ENCODE data around the gene DDX27.

The DDX27 gene

DNA sequence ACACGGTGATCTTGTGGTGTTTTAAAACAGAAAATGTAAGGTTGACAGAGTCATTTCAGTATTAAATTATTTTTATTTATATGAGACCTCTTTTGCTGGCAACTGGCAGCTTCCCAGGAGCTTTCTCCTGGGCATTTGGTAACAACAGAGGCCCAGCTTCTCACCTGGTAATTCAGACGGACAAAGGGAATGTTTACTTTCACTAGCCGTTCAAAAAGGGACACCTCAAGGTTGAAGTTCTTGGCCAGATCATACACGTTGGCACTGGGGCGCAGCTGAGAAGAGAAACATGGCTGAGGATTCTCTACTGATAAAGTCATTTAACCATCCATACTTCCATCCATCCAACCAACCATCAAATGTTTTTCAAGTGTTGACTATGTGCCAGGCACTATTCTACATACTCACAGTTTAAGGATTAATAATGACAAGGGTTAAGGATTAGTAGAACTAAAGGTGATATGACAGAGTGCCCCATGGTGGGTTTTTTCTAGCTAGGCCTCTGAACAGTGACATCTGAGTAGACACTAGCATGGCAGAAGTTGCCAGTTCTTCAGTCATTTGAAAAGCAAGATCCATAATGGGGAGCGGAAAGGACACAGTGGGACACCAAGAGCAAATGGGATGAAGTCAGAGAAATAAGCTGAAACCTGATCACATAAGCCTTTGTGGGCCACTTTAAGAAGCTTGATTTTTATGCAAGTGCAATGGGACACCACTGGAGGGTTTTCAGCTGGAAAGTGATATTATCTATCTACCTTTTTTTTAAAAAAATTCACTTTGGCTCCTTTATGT, 33.5 kb downstream of the DDX27 start:
- DNase-seq = no peak

- DNase-seq = no peak
Measured at GRCh38 chr20:49256261-49256660, 37.0 kb downstream of the DDX27 start.

- DNase-seq = no peak
Measured at GRCh38 chr20:49259284-49259683, 40.1 kb downstream of the DDX27 start.

- DNase-seq = no peak
Measured at GRCh38 chr20:49259799-49260198, 40.6 kb downstream of the DDX27 start.

- no peak for DNase-seq
Measured at GRCh38 chr20:49260218-49260617, 41.0 kb downstream of the DDX27 start.

GRCh38 chr20:49261173-49261572, 42.0 kb downstream of the DDX27 start:
- DNase-seq = no peak

DNA sequence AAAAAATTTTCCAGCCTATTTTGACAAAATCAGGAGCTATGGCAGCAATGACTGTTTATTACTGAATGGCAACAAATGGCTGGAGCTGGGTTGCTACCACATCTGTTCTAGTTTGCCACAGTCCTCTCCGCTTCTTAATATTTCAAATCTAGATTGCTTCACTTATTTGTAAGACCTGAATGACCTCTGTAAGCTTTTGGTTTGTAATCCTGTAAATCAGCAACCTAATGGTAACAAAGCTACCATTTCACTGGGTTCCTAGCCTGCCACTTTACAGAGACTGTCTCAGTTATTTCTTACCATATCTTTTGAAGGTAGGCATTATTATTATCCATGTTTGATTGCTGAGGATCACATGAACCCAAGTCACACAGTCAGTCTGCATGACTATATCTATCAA, 43.2 kb downstream of the DDX27 start:
- DNase-seq = no peak

GRCh38 chr20:49267327-49267726, 48.1 kb downstream of the DDX27 start:
- DNase-seq = no peak

DNA sequence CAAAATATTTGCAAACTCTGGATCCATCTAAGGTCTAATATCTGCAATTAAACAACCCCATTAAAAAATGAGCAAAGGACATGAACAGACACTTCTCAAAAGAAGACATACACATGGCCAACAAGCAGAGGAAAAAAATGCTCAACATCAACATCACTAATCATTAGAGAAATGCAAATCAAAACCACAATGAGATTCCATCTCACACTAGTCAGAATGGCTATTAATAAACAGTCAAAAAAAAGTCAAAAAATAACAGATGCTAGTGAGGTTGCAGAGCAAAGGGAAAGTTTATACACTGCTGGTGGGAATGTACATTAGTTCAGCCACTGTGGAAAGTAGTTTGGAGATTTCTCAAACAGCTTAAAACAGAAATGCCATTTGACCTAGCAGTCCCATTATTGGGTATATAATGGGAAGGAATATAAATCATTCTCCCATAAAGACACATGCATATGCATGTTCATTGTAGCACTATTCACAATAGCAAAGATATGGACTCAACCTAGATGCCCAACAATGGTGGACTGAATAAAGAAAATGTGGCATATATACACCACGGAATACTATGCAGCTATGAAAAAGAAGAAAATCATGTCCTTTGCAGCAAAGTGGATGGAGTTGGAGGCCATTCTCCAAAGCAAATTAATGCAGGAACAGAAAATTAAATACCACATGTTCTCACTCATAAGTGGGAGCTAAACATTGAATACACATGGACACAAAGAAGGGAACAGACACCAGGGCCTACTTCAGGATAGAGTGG, 49.6 kb downstream of the DDX27 start:
- DNase-seq = no peak

GRCh38 chr20:49270177-49270576, 51.0 kb downstream of the DDX27 start:
- no peak for DNase-seq

GRCh38 chr20:49270736-49271135, 51.5 kb downstream of the DDX27 start:
- no peak for DNase-seq

DNA sequence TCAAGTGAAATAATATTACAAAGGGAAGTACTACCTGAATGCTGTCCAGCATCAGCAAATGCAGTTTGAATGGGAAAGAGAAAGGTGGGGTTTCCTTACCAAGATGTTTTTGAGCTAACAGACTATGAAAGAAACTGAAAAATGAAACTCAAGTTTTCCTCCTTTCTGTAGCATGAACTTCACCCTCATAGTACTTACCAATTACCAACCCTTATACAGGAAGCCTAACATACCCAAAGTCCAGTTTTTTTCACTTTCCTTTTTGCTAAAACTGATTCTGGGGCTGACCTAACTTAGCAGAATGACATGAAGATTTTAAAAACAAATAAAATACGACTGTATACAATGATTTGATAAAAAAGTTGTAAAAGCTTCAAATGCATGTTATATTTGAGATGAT, 53.4 kb downstream of the DDX27 start:
- DNase-seq = no peak

DNA sequence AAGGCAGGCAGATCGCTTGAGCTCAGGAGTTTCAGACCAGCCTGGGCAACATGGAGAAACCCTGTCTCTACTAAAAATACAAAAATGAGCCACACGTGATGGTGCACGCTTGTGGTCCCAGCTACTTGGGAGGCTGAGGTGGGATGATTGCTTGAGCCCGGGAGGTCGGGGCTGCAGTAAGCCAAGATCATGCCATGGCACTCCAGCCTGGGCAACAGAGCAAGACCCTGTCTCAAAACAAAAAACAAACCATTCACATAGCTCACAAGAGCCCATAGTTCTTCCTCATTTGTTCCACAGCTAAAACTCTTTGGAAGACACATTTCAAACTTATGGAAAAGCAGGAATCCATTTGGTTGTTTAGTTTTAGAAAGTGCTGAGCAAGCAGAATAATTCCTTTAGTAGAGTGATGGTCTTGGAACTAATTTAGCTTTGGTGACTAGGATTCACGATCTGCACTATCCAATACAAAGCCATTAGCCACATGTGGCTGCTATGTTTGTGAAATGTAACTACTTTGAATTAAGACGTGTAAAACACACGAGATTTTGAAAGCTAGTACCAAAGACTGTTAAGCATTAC, 54.6 kb downstream of the DDX27 start:
- no peak for DNase-seq

- no peak for DNase-seq
Measured at GRCh38 chr20:49275216-49275615, 56.0 kb downstream of the DDX27 start.

GRCh38 chr20:49275636-49276035, 56.4 kb downstream of the DDX27 start:
- no peak for DNase-seq

DNA sequence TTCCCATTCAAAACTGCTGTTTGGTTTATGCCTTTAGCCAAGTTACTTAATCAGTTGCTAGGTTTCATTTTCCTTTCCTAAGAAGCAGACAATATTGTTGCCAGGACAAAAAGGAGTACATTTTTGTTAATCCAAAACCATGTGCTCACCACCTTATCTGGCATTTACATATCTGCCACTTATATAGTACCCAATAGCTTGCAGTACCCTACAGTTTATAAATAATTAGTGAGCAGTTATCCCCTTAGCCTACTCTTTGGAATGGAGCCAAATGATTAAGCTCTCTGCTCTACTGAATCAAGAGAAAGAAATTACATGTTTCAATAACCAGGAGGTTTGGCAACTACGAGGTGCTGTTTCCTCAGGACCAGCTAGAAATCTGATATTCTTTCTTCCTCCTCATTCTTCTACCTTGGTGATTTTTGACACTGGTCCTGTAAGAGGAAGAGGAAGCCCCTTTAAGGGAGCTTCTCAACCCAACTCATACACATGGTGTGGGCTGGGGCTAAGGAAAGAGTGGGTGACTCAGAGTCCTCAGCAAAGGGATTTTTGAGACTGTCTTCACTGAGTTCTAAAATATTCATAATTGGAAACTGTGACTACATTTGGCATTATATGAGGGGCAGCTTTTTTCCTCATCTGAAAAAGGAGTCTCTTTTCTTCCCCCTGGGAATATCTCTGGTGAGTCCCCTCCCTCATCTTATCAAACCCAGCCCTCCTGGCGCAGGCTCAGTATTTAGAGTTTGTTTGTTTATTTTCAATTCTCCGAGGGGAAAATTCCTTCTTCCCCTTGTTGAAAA, 57.1 kb downstream of the DDX27 start:
- peak; percentile 89 for DNase-seq

GRCh38 chr20:49276961-49277785, 58.0 kb downstream of the DDX27 start:
- DNase-seq = peak; percentile 30

DNA sequence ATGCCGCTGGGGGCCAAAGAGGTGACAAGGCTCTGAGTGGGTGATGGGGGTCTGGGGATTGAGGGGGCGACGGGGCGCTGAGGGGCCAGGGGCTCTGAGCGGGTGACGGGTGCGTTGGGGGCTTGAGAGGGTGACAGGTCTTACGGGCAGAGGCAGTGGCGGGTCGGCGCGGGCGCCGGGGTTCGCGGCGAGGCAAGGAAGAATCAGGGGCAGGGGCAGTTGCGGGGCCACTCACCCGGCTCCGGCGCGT, 58.5 kb downstream of the DDX27 start:
- no peak for DNase-seq

- DNase-seq = peak; percentile 99
Measured at GRCh38 chr20:49278036-49278817, 59.0 kb downstream of the DDX27 start, which contains the start of gene ZNFX1. TSS of gene ZNFX1 (minus strand) at chr20:49278057. CDS start at chr20:49275839, 2,218 bp downstream.

DNA sequence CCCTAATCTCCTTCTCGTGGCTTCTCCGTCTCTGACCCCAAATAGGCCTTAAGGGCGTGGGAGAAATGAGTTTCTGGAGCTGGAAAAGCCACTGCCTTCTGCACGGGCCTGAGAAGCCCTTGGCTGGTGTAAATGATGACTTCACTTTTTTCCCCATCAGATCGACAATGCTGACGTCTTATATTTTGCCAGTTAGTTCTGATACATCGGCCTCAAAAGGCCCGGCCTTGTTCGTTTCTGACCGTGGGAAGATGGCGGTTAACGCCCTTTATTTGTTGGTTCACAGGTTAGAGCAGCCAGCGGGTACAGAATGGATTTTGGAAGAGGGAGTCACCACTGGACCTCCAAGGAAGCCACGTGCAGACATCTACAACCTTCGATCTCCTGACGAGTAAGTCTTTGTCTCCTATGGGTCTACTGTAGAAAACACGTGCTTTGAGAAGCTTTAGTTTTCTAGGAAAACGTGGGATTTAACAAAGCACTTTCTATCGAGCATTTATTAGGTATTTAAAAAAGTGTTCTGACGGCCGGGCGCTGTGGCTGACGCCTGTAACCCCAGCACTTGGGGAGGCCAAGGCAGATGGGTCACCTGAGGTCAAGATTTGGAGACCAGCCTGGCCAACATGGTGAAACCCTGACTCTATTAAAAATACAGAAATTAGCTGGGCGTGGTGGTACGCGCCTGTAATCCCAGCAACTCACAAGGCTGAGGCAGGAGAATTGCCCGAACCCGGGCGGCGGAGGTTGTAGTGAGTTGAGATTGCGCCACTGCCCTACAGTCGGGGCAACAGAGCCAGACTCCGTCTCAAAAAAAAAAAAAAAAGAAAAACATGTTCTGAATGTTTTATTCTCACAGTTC, 59.8 kb downstream of the DDX27 start:
- no peak for DNase-seq

All from NCI-H2171 (cell line).